DND-41 (cell line): ENCODE measurements around the gene CCDC183.

Experiments used
- EZH2 ChIP-seq: IDR thresholded peaks from 3 replicates; pipeline ENCODE4 v1.6.1; 2012; ENCODE audit warnings: borderline replicate concordance, low read depth, mild to moderate bottlenecking, moderate library complexity, low read length, inconsistent platforms; ENCODE audit not compliant: severe bottlenecking
- TF ChIP-seq, protein P1 (sequence below): IDR thresholded peaks from 2 replicates; pipeline ENCODE4 v1.5.1; 2012; ENCODE audit warnings: borderline replicate concordance, low read length, moderate library complexity, mild to moderate bottlenecking; ENCODE audit not compliant: poor library complexity, severe bottlenecking; ENCODE audit errors: extremely low read depth

- TF ChIP-seq, protein P1, sequence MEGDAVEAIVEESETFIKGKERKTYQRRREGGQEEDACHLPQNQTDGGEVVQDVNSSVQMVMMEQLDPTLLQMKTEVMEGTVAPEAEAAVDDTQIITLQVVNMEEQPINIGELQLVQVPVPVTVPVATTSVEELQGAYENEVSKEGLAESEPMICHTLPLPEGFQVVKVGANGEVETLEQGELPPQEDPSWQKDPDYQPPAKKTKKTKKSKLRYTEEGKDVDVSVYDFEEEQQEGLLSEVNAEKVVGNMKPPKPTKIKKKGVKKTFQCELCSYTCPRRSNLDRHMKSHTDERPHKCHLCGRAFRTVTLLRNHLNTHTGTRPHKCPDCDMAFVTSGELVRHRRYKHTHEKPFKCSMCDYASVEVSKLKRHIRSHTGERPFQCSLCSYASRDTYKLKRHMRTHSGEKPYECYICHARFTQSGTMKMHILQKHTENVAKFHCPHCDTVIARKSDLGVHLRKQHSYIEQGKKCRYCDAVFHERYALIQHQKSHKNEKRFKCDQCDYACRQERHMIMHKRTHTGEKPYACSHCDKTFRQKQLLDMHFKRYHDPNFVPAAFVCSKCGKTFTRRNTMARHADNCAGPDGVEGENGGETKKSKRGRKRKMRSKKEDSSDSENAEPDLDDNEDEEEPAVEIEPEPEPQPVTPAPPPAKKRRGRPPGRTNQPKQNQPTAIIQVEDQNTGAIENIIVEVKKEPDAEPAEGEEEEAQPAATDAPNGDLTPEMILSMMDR, result no peak
- no peak for TF ChIP-seq EZH2
Measured at GRCh38 chr9:136764301-136764891, 31.7 kb upstream of the CCDC183 start, which contains the start of gene LCN15.
